Measurements from ENCODE around the gene SPECC1. TPM values are rescaled to one million over a fixed set of nuclear protein-coding genes. Genes with fewer than 3 reads are reported as not detected.
"Not testable (repeated sequence)": the region's sequence is repeated elsewhere in the genome, so short reads cannot be mapped to it uniquely, and the experiment has no call there.

The SPECC1 gene
- total RNA-seq, 3 donors from 2014 or later, result 36.4 to 59.0 (median 51.8) TPM

DNA sequence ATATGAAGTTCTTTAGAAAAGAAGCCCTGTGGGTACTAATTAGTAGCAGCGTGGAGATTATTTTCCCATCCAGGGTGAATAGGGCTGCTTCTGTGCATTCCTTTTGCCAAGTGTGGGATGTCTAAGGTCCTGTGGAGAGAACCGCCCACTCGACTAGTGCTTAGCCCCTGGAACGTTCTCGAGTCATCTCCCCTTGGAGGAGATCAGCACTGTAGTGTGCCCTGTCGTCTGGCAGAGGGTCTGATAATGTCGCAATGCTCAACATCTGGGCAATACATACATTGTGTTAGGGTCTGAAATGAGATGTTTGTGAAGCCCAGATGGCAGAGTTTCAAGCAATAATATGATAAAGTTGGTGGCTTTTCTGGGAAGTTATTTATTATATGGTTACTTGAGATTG is 64.8 kb downstream of the SPECC1 start:
- no peaks in the 10 kb centered on the region for H3K36me3 ChIP-seq
- no peak for TF ChIP-seq POLR2AphosphoS5 (IDR thresholded peaks at IDR 0.05)
- no peak for TF ChIP-seq POLR2A (IDR thresholded peaks at IDR 0.05)
- TF ChIP-seq CTCF (IDR thresholded peaks at IDR 0.05), result no peak
- H3K4me3 ChIP-seq, result peak overlapping the region; percentile 11 to 42 (median 33)
- intact Hi-C loops (cut with DNase I; ENCODE audit: low total_unique reads), result no loop called here
- H3K4me1 ChIP-seq, result no peaks in the 10 kb centered on the region
- H3K9me3 ChIP-seq, result no peaks in the 10 kb centered on the region
- peak overlapping the region in 1 of 2 donors; percentile 22 for H3K27ac ChIP-seq
- DNase-seq (ENCODE audit: low spot score in 2 of 2), result no peak
- no peaks in the 10 kb centered on the region for H3K27me3 ChIP-seq

DNA sequence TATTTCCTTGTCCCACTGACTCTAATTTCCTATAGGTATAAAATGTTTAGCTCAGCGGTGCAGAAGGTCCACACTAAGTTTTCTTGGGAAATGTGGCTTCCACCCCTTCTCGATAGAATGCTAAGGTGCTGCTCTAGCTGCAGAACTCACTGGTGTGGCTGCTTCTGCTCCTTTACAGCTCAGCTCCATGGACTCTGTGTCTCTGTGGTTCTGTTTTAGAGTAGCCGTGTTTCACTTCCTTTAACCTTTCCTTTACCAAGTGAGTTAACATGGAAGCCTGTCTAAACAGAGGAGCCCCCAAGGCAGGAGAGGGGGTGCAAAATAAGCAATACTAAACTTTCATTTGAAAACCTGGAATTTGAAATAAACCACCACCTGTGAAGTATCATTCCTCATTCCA is 65.3 kb downstream of the SPECC1 start:
- no peaks in the 10 kb centered on the region for H3K36me3 ChIP-seq
- intact Hi-C loops (cut with DNase I; ENCODE audit: low total_unique reads), result no loop called here
- H3K4me1 ChIP-seq, result no peaks in the 10 kb centered on the region
- no peak for DNase-seq (ENCODE audit: low spot score in 2 of 2)
- no peaks in the 10 kb centered on the region for H3K27me3 ChIP-seq
- H3K4me3 ChIP-seq, result peak overlapping the region in 2 of 3 donors; percentile 33 to 42
- TF ChIP-seq POLR2AphosphoS5 (IDR thresholded peaks at IDR 0.05), result no peak
- TF ChIP-seq POLR2A (IDR thresholded peaks at IDR 0.05), result no peak
- TF ChIP-seq CTCF (IDR thresholded peaks at IDR 0.05), result no peak
- peak overlapping the region in 1 of 2 donors; percentile 22 for H3K27ac ChIP-seq
- H3K9me3 ChIP-seq, result no peaks in the 10 kb centered on the region

- peak overlapping the region in 1 of 2 donors; percentile 57 for H3K27ac ChIP-seq
- DNase-seq (ENCODE audit: low spot score in 2 of 2); H3K4me3 ChIP-seq; H3K36me3 ChIP-seq; intact Hi-C loops (cut with DNase I; ENCODE audit: low total_unique reads); H3K4me1 ChIP-seq; H3K9me3 ChIP-seq; H3K27me3 ChIP-seq: not testable (repeated sequence)
Observed at GRCh38 chr17:20076137-20076536, 67.0 kb downstream of the SPECC1 start.

GRCh38 chr17:20077978-20078685 is 69.0 kb downstream of the SPECC1 start:
- H3K27ac ChIP-seq, result no peak overlapping the region
- no peak for DNase-seq (ENCODE audit: low spot score in 2 of 2)

DNA sequence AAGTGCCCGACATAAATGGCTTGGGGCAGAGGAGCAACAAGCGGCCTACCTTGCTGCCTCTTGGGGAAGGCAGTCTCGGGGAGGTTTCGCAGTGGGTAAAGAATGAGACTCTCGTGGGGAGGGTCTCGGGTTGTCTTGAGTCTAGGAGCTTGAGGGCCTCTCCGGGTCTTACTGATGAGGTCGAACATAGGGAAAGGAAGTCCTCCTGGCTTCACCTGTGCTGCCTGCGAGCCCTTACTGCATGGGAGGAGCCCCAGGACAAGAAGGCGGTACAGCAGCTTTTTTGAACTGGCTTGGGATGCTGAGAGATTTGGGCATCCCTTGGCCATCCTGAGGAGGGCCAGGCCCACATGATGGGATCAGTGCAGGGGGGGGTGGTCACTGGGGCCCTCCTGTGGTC is 71.4 kb downstream of the SPECC1 start:
- no peak for DNase-seq (ENCODE audit: low spot score in 2 of 2)
- no peaks in the 10 kb centered on the region for H3K4me1 ChIP-seq
- H3K27ac ChIP-seq, result no peak overlapping the region
- H3K27me3 ChIP-seq, result no peaks in the 10 kb centered on the region
- intact Hi-C loops (cut with DNase I; ENCODE audit: low total_unique reads), result no loop called here
- no peak overlapping the region for H3K4me3 ChIP-seq
- no peaks in the 10 kb centered on the region for H3K9me3 ChIP-seq
- no peak for TF ChIP-seq POLR2A (IDR thresholded peaks at IDR 0.05)
- TF ChIP-seq CTCF (IDR thresholded peaks at IDR 0.05), result no peak
- no peak for TF ChIP-seq POLR2AphosphoS5 (IDR thresholded peaks at IDR 0.05)
- H3K36me3 ChIP-seq, result no peaks in the 10 kb centered on the region

More at GRCh38 chr17:20077978-20078685, 69.0 kb downstream of the SPECC1 start:
- no peaks in the 10 kb centered on the region for H3K9me3 ChIP-seq
- TF ChIP-seq POLR2A (IDR thresholded peaks at IDR 0.05) (no peak), CTCF (IDR thresholded peaks at IDR 0.05) (no peak), POLR2AphosphoS5 (IDR thresholded peaks at IDR 0.05) (no peak)
- no peaks in the 10 kb centered on the region for H3K36me3 ChIP-seq
- intact Hi-C loops (cut with DNase I; ENCODE audit: low total_unique reads), result no loop called here
- no peaks in the 10 kb centered on the region for H3K4me1 ChIP-seq
- H3K27me3 ChIP-seq, result no peaks in the 10 kb centered on the region
- no peak overlapping the region for H3K4me3 ChIP-seq

Data from breast epithelium (tissue), 4 donors.